CD4-positive, alpha-beta T cell treated with Interleukin-4 for 1 hour (primary cell): ENCODE data around the gene VPS41.

Experiments used
- DNase-seq, 2 donors: peaks; one replicate each; pipeline ENCODE4 v3.0.0-alpha.2; 2020 to 2022

VPS41 gene

DNA sequence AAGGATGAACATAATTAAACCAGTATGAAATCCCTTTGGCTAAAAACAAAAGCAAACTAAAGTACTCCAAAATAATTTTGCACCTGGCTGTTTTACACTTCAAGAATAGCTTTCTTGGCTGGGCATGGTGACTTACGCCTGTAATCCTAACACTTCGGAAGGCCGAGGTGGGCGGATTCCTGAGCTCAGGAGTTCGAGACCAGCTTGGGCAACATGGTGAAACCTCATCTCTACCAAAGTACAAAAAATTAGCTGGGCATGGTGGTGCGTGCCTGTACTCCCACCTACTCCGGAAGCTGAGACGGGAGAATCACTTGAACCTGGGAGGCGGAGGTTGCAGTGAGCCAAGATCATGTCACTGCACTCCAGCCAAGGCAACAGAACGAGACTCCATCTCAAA lies 185.7 kb downstream of the VPS41 start:
- DNase-seq: no peak

DNA sequence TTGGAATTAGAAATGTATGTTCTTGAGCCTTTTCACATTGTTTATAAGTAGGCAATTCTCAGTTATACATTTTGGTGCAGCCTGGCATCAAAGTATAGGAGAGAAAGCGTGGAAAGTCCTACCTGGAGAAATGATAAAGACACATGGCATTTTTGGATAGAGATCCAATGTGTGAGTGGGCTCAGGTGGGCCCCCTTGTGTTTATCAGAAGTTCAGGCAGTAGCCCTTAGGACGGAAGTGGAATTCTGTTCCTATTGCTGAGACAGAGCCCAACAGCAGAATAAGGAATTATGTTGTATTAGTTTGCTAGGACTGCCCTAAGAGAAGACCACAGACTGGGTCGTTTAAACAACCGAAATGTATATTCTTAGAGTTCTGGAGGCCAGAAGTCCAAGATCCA lies 192.6 kb downstream of the VPS41 start:
- DNase-seq: no peak

DNA sequence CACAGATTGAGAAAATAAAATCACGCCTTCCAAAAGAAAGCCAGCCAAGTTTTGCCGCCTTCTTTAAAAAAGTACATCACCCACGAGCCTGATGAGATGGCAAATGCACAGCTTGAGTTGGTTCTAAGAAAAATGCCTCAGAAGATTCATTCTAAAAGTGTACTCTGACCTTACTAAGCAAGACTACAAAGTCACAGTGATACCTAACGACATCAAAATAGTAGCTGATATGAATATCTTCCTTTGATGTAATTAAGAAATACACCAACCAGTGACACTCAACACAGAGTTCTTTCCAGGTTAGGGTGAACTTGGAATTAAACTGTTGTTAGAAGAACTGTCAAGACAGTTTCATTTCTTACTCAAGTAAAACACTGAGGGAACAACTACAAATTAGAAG lies 199.9 kb downstream of the VPS41 start:
- DNase-seq: no peak

DNA sequence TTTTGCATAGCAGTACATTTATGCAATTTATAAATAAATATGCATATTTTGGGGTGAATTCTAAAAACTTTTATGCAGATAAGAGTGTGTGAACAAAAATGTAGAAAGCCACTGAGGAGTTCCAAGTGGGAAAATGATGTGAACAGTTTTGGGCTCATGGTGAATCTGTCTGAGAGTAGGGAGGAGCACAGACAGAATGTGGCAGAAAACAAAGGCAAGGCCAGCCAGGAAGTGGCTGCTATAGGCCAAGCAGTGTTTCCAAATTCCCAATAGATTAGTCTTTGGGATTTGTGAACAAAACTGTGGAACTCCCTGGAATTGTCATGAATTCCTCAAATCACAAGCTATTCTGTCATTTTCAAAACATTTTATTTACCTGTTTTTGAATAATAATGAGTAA lies 204.2 kb downstream of the VPS41 start:
- no peak for DNase-seq

DNA sequence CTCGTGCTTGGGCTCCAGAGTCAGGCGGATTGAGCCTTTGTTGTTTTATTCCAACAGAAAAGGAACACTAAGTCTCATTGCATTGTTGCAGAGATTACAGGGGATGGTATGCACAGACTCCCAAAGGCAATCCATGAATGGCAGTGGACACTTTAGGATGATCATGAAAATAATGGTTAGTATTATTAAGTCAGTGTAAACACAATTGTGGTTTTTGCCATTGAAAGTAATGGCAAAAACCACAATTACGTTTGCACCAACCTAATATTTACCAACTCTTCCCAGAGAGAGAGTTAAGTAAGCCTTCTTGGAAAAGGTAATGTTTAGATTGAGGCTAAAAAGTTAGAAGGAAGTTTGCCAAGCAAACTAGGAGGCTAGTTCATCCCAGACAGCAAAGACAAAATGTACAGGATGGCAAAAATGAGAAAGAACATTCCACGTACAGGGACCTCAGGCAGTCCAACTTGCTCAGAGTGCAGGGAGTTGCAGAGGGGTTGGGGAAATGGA lies 204.9 kb downstream of the VPS41 start:
- no peak for DNase-seq

DNA sequence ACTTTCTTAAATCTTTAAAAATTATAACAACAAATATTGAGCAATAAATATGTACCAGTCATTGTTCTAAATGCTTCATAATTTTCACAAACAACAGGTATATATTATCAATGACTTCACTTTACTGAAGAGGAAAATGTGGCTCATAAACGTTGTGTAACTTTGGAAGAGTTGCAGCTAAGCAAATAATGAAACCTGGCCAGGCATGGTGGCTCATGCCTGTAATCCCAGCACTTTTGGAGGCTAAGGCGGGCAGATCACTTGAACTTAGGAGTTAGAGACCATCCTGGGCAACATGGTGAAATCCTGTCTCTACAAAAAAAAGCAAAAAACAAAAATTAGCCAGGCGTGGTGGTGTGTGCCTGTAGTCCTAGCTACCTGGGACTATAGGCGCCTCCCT lies 205.9 kb downstream of the VPS41 start:
- DNase-seq: no peak

DNA sequence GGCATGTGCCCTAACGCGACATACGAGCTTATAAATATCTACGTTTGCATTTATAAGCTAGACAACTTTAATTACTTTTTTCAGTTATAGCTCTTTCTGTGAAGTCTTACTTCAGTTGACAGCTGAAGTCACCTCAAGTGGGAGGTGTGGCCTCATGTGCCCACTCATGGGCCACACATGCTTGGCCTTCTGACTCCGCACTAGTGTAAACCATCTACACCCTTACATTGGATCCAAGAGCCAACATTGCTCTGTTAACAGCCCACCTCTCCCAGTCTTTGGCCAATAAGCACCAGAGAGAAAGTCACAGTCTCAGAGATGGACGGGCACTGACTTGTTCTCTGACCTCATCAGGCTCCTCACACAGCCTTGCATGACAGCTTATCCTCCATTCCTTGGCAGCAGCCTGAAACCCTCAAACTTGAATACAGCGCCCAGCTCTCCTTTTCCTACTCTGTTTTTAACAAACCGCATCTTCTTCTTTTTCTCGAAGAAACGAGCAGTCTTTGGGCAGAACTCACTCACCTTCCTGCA lies 206.9 kb downstream of the VPS41 start:
- no peak for DNase-seq

DNA sequence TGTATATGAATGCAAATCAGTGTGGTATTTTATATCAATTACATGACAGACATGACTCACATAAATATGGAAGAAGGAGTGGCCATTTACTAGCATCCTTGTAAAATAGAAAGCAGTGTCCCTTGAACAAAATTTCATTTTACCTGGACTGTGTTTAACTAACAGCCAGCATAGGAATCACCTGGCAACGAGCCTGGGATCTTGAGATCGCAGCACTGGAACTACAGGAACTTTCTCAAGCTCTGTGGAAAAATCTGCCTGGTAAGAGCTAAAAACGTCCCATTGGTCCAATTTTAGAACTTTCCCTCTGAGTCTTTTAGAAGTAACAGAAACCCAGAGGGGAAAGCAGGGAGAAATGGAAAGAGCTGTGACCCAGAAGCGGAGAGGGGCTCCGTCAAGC lies 208.9 kb downstream of the VPS41 start:
- no peak for DNase-seq

DNA sequence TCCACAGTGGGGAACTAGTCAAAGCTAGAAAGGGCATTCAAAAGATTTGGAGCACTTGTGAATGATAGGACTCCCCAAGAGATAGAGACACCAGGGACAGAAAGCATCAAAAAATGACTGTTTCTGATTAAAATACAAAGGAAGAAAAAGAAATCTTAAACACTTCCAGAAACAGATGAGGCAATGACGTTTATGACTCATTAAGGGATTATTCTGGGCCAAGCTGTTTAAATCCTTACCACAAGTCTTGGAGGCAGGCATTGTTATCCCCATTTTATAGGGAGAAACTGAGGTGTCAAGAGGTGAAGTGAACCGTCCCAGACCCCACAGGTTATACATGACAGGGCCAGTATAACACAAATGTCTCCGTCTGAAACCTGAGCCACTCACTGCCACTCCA lies 209.5 kb downstream of the VPS41 start:
- DNase-seq: no peak

DNA sequence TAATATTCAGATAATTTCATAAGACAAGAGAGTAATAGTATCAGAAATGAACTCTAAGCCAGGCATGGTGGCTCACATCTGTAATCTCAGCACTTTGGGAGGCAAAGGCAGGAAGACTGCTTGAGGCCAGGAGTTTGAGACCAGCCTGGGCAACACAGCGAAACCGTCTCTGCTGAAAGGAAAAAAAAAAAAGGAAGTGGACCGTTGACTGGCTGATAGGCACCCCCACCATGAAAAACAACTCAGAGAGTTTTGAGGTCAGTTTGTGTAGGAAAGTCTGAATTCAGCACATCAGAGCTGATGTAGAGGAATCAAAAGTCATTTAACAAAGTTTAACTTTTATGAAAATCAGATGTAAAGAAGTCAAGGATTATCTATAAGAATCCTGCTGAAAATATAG lies 214.7 kb downstream of the VPS41 start:
- no peak for DNase-seq

DNA sequence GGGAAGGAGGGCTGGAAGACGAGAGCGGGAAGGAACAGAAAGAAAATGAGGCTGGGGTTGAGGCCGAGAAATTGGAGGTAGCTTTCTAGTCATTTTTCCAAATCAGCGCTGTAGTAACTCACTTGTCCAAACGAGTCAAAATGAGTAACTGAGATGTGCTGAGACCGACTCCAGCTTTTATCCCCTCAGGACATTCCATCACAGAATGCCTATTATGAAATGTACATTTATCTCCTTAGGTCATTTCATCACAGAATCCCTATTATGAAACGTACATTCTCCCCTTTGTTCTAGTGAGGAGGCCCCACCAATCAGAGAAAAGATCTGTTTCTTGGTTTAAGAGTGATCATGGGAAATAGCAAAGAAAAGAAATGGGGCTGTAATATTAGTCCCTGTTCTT lies 222.1 kb downstream of the VPS41 start:
- DNase-seq: no peak

DNA sequence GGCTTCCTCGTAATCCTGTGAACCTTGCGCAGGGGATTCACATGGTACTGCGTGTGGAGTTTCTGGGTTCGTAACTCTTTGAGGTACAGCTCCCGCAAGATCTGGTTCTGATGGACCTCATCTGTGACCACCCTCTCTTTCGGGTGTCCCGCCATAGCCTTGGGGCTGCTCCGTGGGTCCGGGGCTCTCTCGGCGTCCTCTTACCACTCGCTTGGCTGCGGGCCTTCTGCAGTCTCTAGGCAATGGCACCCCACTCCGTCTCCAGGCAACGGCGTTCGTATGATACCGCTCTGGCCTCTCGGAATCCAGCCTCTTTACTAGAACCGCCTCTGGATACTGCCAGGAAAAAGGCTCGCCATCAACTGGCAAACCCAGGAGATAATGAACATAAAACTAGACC lies 223.1 kb downstream of the VPS41 start:
- no peak for DNase-seq

DNA sequence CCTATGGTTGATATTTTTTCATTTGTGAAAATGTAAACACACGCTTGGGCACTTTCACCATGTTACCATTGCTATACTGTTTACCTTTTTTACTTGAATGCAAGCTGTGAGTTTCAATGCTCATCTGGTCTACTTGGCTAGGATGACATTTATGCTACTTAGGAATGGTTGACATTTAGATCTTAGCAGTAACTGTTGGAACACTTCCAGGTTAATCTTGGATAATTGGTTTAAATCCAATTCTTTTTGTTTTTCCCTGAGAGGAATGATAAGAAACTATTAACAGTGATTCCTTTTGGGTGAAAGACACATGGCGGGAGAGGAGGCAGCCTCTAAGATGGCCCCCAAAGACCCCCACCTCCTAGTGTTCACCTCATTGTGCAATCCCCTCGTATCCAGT lies 226.4 kb downstream of the VPS41 start:
- DNase-seq: no peak

DNA sequence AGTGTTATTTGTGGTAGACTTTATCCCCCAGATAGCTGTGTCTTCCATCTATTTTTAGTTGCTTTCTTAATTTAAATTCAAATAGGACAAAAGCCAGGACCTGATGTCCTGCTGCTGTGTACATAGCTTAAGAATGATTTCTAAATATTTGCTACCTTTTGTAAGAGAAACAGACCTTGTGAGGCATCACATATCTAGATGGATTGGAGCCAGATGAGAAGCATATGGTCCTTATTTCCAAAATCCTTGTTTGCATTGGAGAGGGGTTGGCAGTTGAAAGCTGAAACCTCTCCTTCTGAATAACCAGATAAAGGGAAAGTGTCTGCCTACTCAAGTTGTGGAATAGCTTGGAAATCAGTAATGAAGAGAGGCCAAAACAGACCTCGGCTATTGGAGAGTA lies 227.1 kb downstream of the VPS41 start:
- DNase-seq: no peak

DNA sequence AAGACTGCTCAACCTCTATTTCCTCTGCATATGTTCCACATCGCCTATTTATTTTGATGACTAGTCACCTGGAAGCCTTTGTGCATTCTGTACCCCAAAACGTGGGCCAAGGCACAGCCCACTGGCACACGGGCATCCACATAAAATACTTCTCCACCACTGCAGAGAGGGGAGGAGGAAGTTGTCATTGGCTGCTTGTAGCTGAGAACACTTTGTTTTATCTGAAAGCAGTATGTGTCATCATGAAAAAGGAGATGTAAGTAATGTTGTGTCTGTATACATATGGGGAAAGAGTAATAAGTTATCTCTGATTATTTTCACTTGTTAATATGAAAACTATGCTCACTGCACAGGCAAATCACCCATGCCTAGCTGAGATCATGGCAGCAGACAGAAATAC lies 229.6 kb downstream of the VPS41 start:
- DNase-seq: no peak

DNA sequence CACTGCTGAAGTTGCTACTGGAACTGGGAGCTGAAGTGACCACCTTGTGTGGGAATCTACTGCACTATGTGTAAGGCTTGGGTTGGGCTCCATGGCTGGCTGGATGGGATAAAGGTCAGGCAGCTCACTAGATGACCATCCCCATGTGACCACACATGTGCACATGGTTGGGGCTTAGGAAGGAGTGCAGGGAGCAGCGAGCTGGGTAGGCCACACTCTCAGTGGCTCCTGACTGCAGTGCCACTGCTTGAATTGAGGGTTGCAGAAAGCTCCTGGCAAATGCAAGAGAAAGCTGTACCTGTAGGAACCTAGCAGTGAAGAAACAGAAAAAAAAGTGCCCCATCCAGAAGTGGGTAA lies 230.3 kb downstream of the VPS41 start:
- no peak for DNase-seq

DNA sequence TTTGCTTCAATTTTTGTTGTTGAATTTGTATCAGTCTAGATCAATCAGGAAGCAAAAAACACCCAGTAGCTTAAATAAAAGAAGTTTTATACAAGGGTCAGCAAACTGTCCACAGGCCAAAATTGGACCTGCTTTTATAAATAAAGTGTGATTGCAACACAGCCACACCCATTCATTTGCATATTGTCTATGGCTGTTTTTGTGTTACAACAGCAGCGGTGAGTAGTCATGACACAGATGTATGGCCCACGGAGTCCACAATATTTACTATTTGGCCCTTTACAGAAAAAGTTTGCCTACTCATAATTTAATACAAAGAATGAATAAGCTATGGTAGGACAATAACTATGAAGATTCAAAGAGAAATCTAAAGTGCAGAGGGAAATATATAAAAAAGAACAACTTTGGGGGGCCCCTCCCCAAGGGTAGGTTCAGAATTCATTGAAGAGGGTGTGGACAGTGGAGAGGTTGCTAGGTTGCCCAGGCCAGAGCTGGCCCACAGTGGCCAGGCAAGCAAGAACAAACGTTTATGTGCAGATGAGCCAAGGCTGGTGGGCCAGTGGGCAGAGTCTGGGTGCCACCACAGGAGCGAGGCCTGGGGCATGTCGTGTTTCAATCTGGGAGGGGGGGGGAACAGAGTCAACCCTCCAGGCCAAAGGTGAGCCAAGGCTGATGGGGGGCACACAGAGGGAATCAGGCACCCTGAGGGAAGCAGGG lies 230.9 kb downstream of the VPS41 start:
- no peak for DNase-seq

DNA sequence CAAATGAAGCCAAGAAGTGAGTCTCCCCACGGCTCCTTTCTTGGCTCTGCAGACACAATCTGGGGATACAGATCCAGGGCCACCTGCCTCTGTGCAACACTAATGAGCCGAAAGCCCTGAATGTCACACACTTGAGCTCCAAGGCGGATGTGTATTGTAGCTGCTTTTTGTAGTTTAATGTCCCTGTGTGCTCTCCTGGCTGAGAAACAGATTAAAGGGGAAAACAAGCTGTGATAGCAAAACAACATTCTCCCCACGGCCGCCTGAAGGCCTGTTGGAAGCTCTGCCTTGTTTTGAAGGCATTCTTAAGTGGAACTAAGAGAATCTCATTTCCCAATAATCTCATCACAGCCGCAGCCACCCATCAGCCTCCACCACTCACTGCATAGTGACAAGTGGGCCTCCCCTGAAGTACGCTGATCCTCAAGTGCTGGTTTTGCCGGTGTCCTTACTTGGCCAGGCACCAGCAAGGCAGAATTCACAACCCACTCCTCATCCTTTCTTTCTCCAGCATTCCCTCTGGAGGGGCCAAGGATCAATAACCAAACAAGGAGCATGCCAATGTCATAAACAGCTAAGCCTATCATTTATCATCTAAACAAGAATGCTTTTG lies 233.4 kb downstream of the VPS41 start:
- no peak for DNase-seq

DNA sequence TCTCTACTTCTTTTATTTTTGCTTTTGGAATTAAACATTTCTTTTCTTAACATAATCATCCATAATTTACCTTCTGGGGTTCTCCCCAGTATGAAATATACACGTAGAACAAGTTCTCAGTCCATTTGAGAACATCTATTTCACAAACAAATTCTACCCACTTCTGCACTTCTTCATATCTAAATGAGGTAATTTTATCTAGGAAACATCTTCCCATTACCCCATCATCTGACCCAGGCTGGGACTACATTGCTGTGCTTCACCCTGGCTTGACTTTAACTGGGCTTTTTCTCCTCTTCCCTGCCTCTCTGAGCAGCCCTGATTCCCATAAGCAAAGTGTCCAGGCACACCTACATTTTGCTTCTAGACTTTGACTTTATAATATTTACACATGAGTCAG lies 234.5 kb downstream of the VPS41 start:
- no peak for DNase-seq

DNA sequence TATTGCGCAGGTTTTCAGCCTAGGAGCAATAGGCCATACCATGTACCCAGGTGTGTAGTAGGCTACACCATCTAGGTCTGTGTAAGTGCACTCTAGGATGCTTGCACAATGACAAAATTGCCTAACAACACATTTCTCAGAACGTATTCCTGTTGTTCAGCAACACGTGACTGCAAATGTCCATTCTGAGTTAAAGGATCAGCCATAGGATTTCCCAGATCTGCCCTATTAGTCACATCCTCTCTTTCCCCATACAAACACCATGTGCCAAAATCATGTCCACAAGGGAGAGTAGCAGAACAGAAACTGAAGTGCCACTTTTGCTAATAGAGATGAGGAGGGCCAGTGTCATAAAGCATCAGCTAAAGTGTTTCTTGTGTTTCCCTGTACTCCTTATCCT lies 235.2 kb downstream of the VPS41 start:
- peak in 1 of 2 donors; percentile 23 for DNase-seq
